Activated T-helper 1 cell treated with anti-CD3 and anti-CD28 coated beads, Interleukin-2, amount 50 U/mL, for 16 hours (primary cell): Measurements from ENCODE around the gene SS18.
"Not testable (repeated sequence)": the region's sequence is repeated elsewhere in the genome, so short reads cannot be mapped to it uniquely, and the experiment has no call there.

Experiments used
- DNase-seq, 2 donors: peaks; one replicate each; pipeline ENCODE4 v3.0.0-alpha.2; 2020; ENCODE audit warnings: low read depth in 1 of 2, low spot score in 1 of 2

SS18 gene, protein sequence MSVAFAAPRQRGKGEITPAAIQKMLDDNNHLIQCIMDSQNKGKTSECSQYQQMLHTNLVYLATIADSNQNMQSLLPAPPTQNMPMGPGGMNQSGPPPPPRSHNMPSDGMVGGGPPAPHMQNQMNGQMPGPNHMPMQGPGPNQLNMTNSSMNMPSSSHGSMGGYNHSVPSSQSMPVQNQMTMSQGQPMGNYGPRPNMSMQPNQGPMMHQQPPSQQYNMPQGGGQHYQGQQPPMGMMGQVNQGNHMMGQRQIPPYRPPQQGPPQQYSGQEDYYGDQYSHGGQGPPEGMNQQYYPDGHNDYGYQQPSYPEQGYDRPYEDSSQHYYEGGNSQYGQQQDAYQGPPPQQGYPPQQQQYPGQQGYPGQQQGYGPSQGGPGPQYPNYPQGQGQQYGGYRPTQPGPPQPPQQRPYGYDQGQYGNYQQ

DNA sequence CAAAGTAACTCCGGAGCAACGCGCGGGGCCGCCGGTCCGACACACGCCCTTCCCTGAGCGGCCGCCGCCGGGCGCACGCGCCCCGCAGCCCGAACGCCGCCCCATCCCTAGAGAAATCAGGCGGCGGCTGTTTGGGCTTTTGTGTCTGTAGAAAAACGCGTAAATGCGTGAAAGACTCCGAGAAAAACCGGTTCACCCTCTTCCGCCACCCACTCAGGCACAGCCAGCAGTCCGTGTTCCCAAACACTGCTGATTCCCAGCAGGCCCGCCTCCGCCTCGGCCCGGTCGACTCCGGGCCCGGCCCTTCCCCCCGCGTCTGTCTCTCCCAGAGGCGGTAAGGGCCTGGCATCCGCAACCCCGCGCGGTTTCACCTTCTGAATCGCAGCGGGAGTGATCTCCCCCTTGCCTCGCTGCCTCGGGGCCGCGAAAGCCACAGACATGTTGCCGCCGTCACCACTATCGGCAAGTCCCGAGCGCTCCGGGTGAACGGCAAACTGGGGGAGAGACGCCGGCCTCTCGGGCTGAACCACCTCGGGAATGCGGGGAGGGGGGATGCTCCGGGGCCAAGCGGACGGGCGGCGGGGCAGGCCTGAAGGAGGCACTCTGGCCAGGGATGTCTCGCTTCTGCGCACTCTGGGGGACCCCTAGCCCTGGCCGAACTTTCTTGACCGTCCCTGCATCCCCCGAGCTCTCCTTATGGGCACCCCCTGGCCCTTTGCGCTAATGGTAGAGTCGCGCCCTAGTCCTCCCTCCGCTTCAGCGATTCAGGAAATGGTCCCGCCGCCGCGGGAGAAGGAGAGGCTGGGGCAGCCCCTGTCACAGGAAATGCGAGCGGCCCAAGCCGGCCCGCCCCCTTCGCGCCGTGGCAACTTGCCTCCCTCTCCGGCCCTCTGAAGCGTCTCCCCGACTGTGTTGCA is at the start of gene SS18:
SS18 (minus strand) TSS at position 484 of the 917 bp plus-strand sequence; CDS start at position 440, 44 bp downstream.
- peak; percentile 79 to 81 for DNase-seq

GRCh38 chr18:26135548-26135947 is 45.1 kb upstream of the SS18 start:
- DNase-seq: no peak

- no peak for DNase-seq
Observed at GRCh38 chr18:26134107-26134506, 43.7 kb upstream of the SS18 start.

DNA sequence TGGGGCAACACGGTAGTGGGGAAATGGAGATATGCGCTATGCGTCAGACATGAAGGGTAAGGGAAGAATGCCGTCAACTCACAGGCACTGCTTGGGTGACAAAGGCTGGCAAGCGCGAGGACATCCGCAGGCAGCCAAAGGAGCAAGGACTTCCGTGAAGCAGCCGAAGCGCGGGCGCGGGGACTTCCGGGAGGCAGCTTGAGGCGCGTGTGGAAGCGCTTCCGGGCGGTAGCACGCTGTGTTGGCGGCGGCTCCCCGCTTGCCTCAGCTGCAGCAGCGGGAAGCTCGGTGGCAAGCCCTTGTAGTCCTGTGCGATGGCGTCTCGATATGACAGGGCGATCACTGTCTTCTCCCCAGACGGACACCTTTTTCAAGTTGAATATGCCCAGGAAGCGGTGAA is 43.2 kb upstream of the SS18 start, which contains the start of gene PSMA8:
PSMA8 (plus strand) TSS at position 218 of the 400 bp plus-strand sequence; CDS start at position 315, 97 bp downstream.
- DNase-seq: peak in 1 of 2 donors; percentile 38

GRCh38 chr18:26128192-26128591 is 37.8 kb upstream of the SS18 start:
- DNase-seq: not testable (repeated sequence)

GRCh38 chr18:26127786-26128185 is 37.4 kb upstream of the SS18 start:
- DNase-seq: no peak

GRCh38 chr18:26121994-26122393 is 31.6 kb upstream of the SS18 start:
- not testable (repeated sequence) for DNase-seq

GRCh38 chr18:26121476-26121875 is 31.1 kb upstream of the SS18 start:
- no peak for DNase-seq

DNA sequence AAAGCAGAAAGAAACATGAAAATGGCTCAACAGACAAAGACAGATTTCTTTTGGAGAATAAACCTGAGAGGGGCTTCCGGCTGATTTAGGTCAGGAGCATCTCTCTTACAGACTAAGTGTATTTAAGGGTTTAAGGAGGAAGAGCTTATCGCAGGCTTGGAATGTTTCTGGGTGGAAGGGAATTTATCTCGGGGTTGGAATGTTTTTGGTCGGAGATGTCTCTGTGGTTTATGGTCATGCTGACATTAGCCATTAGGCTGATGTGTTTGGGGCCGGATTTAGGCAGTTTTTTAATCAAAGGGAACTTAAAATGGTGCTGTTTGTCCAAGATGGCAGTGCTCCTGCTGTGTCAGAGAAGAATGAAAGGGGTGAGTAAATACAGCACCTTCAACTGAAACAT is 28.8 kb upstream of the SS18 start:
- DNase-seq: no peak

GRCh38 chr18:26104035-26104434 is 13.6 kb upstream of the SS18 start:
- DNase-seq: no peak

DNA sequence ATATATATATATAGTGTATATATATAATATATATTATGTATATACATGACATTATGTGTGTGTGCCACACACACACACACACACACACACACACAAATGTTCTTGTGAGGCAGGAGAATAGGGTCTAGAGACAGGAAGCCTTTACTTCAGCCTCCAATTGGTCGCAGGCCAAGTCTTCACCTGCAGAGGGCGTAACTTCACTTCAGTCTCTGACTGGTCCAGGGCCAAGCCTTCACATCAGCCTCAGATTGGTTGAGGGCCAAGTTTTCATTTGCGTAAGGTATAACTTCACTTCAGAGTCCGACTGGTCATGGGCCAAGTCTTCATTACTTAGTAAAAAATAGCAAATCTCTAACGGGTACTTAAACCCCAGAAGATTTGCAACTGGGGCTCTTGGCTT is 13.2 kb upstream of the SS18 start:
- DNase-seq: no peak

DNA sequence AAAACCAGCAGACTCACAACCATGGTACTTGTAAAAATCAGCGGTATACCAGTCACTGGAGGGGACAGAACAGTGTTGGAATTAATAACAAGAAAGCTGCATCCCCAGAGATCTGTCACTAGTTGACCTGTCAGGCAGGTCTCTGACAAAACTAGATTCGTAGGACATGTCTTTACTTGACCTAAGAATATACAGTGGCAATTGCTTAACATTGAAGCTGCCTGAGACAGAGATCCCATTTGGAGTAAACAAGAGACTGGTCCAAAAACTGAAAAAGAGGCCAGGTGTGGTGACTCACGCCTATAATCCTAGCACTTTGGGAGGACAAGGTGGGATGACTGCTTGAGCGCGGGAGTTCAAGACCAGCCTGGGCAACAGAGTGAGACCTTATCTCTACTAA is 7.2 kb upstream of the SS18 start:
- no peak for DNase-seq

DNA sequence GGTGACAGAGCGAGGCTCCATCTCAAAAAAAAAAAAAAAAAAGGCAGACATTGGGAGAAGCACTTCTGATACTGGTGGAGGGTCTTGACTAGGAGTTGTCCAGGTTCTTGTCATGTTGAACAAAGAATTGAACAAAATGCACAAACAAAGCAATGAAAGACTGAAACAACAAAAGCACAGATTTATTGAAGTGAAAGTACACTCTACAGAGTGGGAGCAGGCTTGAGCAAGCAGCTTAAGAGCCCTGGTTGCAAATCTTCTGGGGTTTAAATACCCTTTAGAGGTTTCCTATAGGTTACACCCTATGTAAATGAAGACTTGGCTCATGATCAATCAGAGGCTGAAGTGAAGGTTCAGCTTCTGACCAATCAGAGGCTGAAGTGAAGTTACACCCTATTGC is 6.4 kb upstream of the SS18 start:
- DNase-seq: no peak

- no peak for DNase-seq
Observed at GRCh38 chr18:26091047-26091630, 726 bp upstream of the SS18 start.

GRCh38 chr18:26089293-26090129 is 902 bp downstream of the SS18 start:
- no peak for DNase-seq

GRCh38 chr18:26088487-26088886 is 1.9 kb downstream of the SS18 start:
- DNase-seq: no peak

GRCh38 chr18:26086959-26087358 is 3.5 kb downstream of the SS18 start:
- DNase-seq: no peak

DNA sequence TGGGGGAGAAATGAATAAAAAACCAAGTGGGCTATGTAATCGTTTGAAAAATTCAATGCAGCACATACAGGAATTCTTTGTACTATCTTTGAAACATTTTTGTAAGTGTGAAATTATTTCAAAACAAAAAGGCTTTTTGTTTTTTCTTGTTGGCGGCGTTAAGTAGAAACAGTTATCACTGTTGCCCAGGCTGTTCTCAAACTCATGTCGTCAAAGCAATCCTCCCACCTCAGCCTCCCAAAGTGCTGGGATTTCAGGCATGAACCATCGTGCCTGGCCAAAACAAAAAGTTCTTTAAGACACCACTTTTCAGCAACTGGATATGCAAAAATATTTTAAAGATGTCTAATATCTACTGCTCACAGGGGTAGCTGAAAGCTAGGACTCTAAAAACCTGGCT is 5.4 kb downstream of the SS18 start:
- no peak for DNase-seq

- no peak for DNase-seq
Observed at GRCh38 chr18:26083099-26083498, 7.3 kb downstream of the SS18 start.

- DNase-seq: no peak
Observed at GRCh38 chr18:26082475-26082874, 7.9 kb downstream of the SS18 start.

DNA sequence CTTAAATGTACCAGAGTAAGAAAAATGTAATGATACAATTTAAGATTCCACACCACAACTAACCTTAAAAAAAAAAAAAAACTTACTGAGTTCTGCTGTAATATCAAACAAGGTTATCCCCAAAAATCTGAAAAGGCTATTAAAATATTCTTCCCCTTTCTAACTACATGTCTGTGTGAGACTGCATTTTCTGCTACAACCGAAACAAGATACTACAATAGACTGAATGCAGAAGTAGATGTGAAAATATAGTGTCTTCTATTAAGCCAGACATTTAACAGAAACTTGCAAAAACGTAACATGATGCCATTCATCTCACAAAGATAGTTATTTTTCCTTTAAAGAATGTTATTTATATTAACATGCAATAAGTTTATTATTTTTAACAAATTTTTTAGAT is 16.2 kb downstream of the SS18 start:
- DNase-seq: no peak
